Measurements from ENCODE around the gene PERCC1.

- no peak for TF ChIP-seq NR2C2 (CRISPR knock-in tag; IDR thresholded peaks at IDR 0.05)
- TF ChIP-seq CTCF (IDR thresholded peaks at IDR 0.05): no peak
- TF ChIP-seq ZNF263 (CRISPR knock-in tag; IDR thresholded peaks at IDR 0.05; ENCODE audit: low read depth): no peak
Observed at GRCh38 chr16:1426734-1427471, 4.0 kb upstream of the PERCC1 start.
